Tibial nerve (tissue), 4 donors: Measurements from ENCODE around the gene ST13. TPM values are rescaled to one million over a fixed set of nuclear protein-coding genes. Genes with fewer than 3 reads are reported as not detected.
A peak's percentile ranks its signal among the peaks of the same experiment; 100 is the strongest.

Experiments used
- DNase-seq, 2 donors: peaks; one replicate each; pipeline ENCODE4 v3.0.0-alpha.2; 2019; ENCODE audit warnings: low spot score in 2 of 2
- H3K27ac ChIP-seq, 4 donors: fragments of 200-600 bp; sonication (generic) in 3 of 4; one replicate each; pipeline ENCODE4 v1.5.1; 2017 to 2019; ENCODE audit warnings: mild to moderate bottlenecking in 1 of 4
- H3K27me3 ChIP-seq, 2 donors: fragments of 200-600 bp; sonication (generic) in 1 of 2; one replicate each; pipeline versions ENCODE4 v1.5.1 to v1.6.0; 2017 to 2019
- H3K36me3 ChIP-seq, 3 donors: fragments of 200-600 bp; sonication (generic); one replicate each; pipeline ENCODE4 v1.5.1; 2018 to 2019
- H3K4me1 ChIP-seq, 4 donors: fragments of 200-600 bp; sonication (generic) in 3 of 4; one replicate each; pipeline ENCODE4 v1.5.1; 2017 to 2019
- H3K4me3 ChIP-seq, 4 donors: fragments of 200-600 bp; sonication (generic) in 3 of 4; one replicate each; pipeline ENCODE4 v1.5.1; 2017 to 2019; ENCODE audit warnings: mild to moderate bottlenecking in 1 of 4, moderate library complexity in 1 of 4
- H3K9me3 ChIP-seq, 4 donors: fragments of 200-600 bp; sonication (generic) in 3 of 4; one replicate each; pipeline ENCODE4 v1.5.1; 2017 to 2019
- CTCF ChIP-seq, 5 experiments: fragments of 200-600 bp in 3 of 5; fragments of 450-650 bp in 2 of 5; sonication (generic) in 3 of 5; IDR thresholded peaks; one replicate each; pipeline ENCODE4 v1.5.1; 2016 to 2019; ENCODE audit warnings: antibody characterized with exemption in 5 of 5, mild to moderate bottlenecking in 3 of 5, moderate library complexity in 2 of 5
- EP300 ChIP-seq, 2 donors: sonication (generic); formaldehyde crosslinking; IDR thresholded peaks; one replicate each; pipeline ENCODE4 v1.6.1; 2017; ENCODE audit warnings: antibody characterized with exemption in 2 of 2, mild to moderate bottlenecking in 1 of 2
- POLR2A ChIP-seq, 2 donors: fragments of 450-650 bp; IDR thresholded peaks; one replicate each; pipeline ENCODE4 v1.6.1; 2017; ENCODE audit warnings: antibody characterized with exemption in 2 of 2, mild to moderate bottlenecking in 2 of 2, moderate library complexity in 2 of 2
- WGBS, 2 donors: methylation state at CpG; one replicate each; pipeline ENCODE4 v1.1.5; 2018; 5-methylcytosine and 5-hydroxymethylcytosine counted together
- total RNA-seq, 4 donors: library from RNA; depleted of rRNA; stranded (reverse); fragments of >200 nt; gene quantifications; one replicate each; pipeline ENCODE4 v1.1.0, GENCODE V29; 2016

ST13 gene
- total RNA-seq, 4 donors from 2014 or later = 96.9 to 142 (median 114) TPM

GRCh38 chr22:40818192-40818746 is 38.2 kb downstream of the ST13 start:
- H3K27me3 ChIP-seq = no peaks in the 10 kb centered on the region
- TF ChIP-seq POLR2A (IDR thresholded peaks at IDR 0.05) (no peak), EP300 (IDR thresholded peaks at IDR 0.05) (no peak), CTCF (IDR thresholded peaks at IDR 0.05) (no peak)
- peaks cover 0 to 9% (median 0%) of the 10 kb centered on the region in 3 donors for H3K36me3 ChIP-seq
- peak overlapping the region in 3 of 4 donors; percentile 78 to 93 (median 88) for H3K27ac ChIP-seq
- peaks cover 7 to 38% (median 17%) of the 10 kb centered on the region in 4 donors for H3K4me1 ChIP-seq
- no peak for DNase-seq
- H3K9me3 ChIP-seq = no peaks in the 10 kb centered on the region
- H3K4me3 ChIP-seq = peak overlapping the region; percentile 90 to 98 (median 95)
- 25 to 37% methylated on average over 14 of the region's 14 CpGs for WGBS, 2 donors

GRCh38 chr22:40817737-40818136 is 38.7 kb downstream of the ST13 start:
- TF ChIP-seq POLR2A (IDR thresholded peaks at IDR 0.05) (no peak), EP300 (IDR thresholded peaks at IDR 0.05) (no peak), CTCF (IDR thresholded peaks at IDR 0.05) (no peak)
- H3K27me3 ChIP-seq = no peaks in the 10 kb centered on the region
- H3K27ac ChIP-seq = peak overlapping the region in 1 of 4 donors; percentile 93
- DNase-seq = no peak
- H3K9me3 ChIP-seq = no peaks in the 10 kb centered on the region
- peaks cover 7 to 38% (median 17%) of the 10 kb centered on the region in 4 donors for H3K4me1 ChIP-seq
- H3K36me3 ChIP-seq = peaks cover 0 to 4% (median 0%) of the 10 kb centered on the region in 3 donors
- WGBS, 2 donors = 89 to 93% methylated on average over 4 of the region's 4 CpGs
- peak overlapping the region in 1 of 4 donors; percentile 90 for H3K4me3 ChIP-seq

GRCh38 chr22:40813912-40814315 is 42.5 kb downstream of the ST13 start:
- no peaks in the 10 kb centered on the region for H3K9me3 ChIP-seq
- no peaks in the 10 kb centered on the region for H3K27me3 ChIP-seq
- peaks cover 7 to 35% (median 17%) of the 10 kb centered on the region in 4 donors for H3K4me1 ChIP-seq
- TF ChIP-seq EP300 (IDR thresholded peaks at IDR 0.05) = no peak
- TF ChIP-seq CTCF (IDR thresholded peaks at IDR 0.05) = no peak
- no peak for TF ChIP-seq POLR2A (IDR thresholded peaks at IDR 0.05)
- no peaks in the 10 kb centered on the region for H3K36me3 ChIP-seq
- no peak overlapping the region for H3K4me3 ChIP-seq
- DNase-seq = no peak
- no peak overlapping the region for H3K27ac ChIP-seq

- H3K27me3 ChIP-seq = no peaks in the 10 kb centered on the region
- 26 to 29% methylated on average over 6 of the region's 6 CpGs for WGBS, 2 donors
- no peak overlapping the region for H3K4me3 ChIP-seq
- TF ChIP-seq POLR2A (IDR thresholded peaks at IDR 0.05) = no peak
- peak in 1 of 2 donors; percentile 11 for TF ChIP-seq EP300 (IDR thresholded peaks at IDR 0.05)
- no peak for TF ChIP-seq CTCF (IDR thresholded peaks at IDR 0.05)
- H3K27ac ChIP-seq = peak overlapping the region in 3 of 4 donors; percentile 15 to 69 (median 52)
- peaks cover 0 to 25% (median 4%) of the 10 kb centered on the region in 4 donors for H3K4me1 ChIP-seq
- no peaks in the 10 kb centered on the region for H3K9me3 ChIP-seq
- H3K36me3 ChIP-seq = peaks cover 0 to 14% (median 0%) of the 10 kb centered on the region in 3 donors
- no peak for DNase-seq
These were observed 48.2 kb downstream of the ST13 start for GRCh38 chr22:40808018-40808841.

GRCh38 chr22:40806711-40807110 is 49.7 kb downstream of the ST13 start:
- H3K4me3 ChIP-seq = no peak overlapping the region
- H3K27ac ChIP-seq = peak overlapping the region in 2 of 4 donors; percentile 6 to 69
- H3K4me1 ChIP-seq = peaks cover 0 to 25% (median 4%) of the 10 kb centered on the region in 4 donors
- H3K36me3 ChIP-seq = peaks cover 0 to 14% (median 0%) of the 10 kb centered on the region in 3 donors
- WGBS, 2 donors = 82 to 91% methylated on average over 3 of the region's 3 CpGs
- no peak for TF ChIP-seq POLR2A (IDR thresholded peaks at IDR 0.05)
- no peak for TF ChIP-seq EP300 (IDR thresholded peaks at IDR 0.05)
- no peak for TF ChIP-seq CTCF (IDR thresholded peaks at IDR 0.05)
- H3K9me3 ChIP-seq = no peaks in the 10 kb centered on the region
- no peaks in the 10 kb centered on the region for H3K27me3 ChIP-seq
- no peak for DNase-seq
